Caco-2 (cell line): ENCODE measurements around the gene NARS2. TPM values are rescaled to one million over a fixed set of nuclear protein-coding genes. Genes with fewer than 3 reads are reported as not detected.

Experiments used
- BruUV-seq: library from RNA; stranded (reverse); fragments of 400-500 nt; replicated peaks from 2 replicates; lab custom pipeline; 2021; lab: Mats Ljungman, UMichigan
- CTCF ChIA-PET: fragments of 300-600 bp; sonication (Branson Sonifier 250); formaldehyde crosslinking; loops from one replicate; lab custom pipeline; 2022; ENCODE audit warnings: antibody characterized with exemption; lab: Charles Lee
- POLR2A ChIA-PET: fragments of 300-600 bp; sonication (Branson Sonifier 250); formaldehyde crosslinking; loops from one replicate; lab custom pipeline; 2022; ENCODE audit warnings: antibody characterized with exemption; lab: Charles Lee
- DNase-seq, 2 experiments: peaks; one replicate each; pipeline versions ENCODE4 v3.0.0 to v3.0.0-alpha.2; 2020 to 2022
- H3K27me3 ChIP-seq: replicated peaks from 2 replicates; pipeline ENCODE4 v1.6.0; 2011; ENCODE audit warnings: low read length; ENCODE audit not compliant: control insufficient read depth, insufficient read depth
- H3K36me3 ChIP-seq: 2 replicates; pipeline ENCODE4 v1.5.1; 2011; ENCODE audit warnings: low read length; ENCODE audit not compliant: control insufficient read depth, insufficient read depth
- H3K4me1 ChIP-seq: fragments of 250-450 bp; sonication (Bioruptor Pico); 2 replicates; pipeline ENCODE4 v1.5.1; 2020; ENCODE audit warnings: mild to moderate bottlenecking
- H3K4me3 ChIP-seq: 2 replicates; pipeline ENCODE4 v1.5.1; 2011; ENCODE audit warnings: low read depth, mild to moderate bottlenecking, control low read depth, low read length
- H3K9me3 ChIP-seq: fragments of 250-450 bp; sonication (Bioruptor Pico); 2 replicates; pipeline ENCODE4 v1.5.1; 2020; ENCODE audit warnings: mild to moderate bottlenecking, moderate library complexity
- H3K27ac Mint-ChIP-seq: one replicate; pipeline ENCODE4 v1.8.0; 2022; ENCODE audit warnings: mixed read lengths; ENCODE audit not compliant: unreplicated experiment
- H3K27me3 Mint-ChIP-seq: one replicate; pipeline ENCODE4 v1.8.0; 2022; ENCODE audit warnings: mixed read lengths; ENCODE audit not compliant: insufficient read depth, unreplicated experiment
- H3K36me3 Mint-ChIP-seq: one replicate; pipeline ENCODE4 v1.8.0; 2022; ENCODE audit warnings: mild to moderate bottlenecking, mixed read lengths; ENCODE audit not compliant: insufficient read depth, unreplicated experiment
- H3K4me1 Mint-ChIP-seq: one replicate; pipeline ENCODE4 v1.8.0; 2022; ENCODE audit warnings: low read depth, mixed read lengths; ENCODE audit not compliant: unreplicated experiment
- H3K4me3 Mint-ChIP-seq: one replicate; pipeline ENCODE4 v1.8.0; 2022; ENCODE audit warnings: mild to moderate bottlenecking, moderate library complexity, mixed read lengths; ENCODE audit not compliant: unreplicated experiment
- H3K9me3 Mint-ChIP-seq: one replicate; pipeline ENCODE4 v1.8.0; 2022; ENCODE audit warnings: mixed read lengths; ENCODE audit not compliant: unreplicated experiment
- intact Hi-C: fragments of 100-400 bp; cut with micrococcal nuclease; formaldehyde crosslinking; loops from one replicate; pipeline ENCODE4 v1.10.0; 2022; ENCODE audit not compliant: unreplicated experiment
- total RNA-seq: library from RNA; stranded (reverse); gene quantifications from 2 replicates; pipeline ENCODE4 v1.2.3, GENCODE V29; 2022
- TF ChIP-seq, protein P1 (sequence below), 2 experiments: fragments of 200-600 bp in 1 of 2; IDR thresholded peaks; 1 replicate in 1 of 2; 2 replicates in 1 of 2; pipeline versions ENCODE4 v1.5.1 to v1.8.0; 2011 to 2022; ENCODE audit warnings: antibody characterized with exemption in 1 of 2, control low read depth in 1 of 2, inconsistent platforms in 1 of 2, low read depth in 1 of 2, low read length in 1 of 2, mild to moderate bottlenecking in 1 of 2, moderate library complexity in 1 of 2; ENCODE audit not compliant: insufficient read depth in 1 of 2, severe bottlenecking in 1 of 2, unreplicated experiment in 1 of 2

Gene NARS2
- total RNA-seq, 1 experiment from 2014 or later: 49.3 TPM

DNA sequence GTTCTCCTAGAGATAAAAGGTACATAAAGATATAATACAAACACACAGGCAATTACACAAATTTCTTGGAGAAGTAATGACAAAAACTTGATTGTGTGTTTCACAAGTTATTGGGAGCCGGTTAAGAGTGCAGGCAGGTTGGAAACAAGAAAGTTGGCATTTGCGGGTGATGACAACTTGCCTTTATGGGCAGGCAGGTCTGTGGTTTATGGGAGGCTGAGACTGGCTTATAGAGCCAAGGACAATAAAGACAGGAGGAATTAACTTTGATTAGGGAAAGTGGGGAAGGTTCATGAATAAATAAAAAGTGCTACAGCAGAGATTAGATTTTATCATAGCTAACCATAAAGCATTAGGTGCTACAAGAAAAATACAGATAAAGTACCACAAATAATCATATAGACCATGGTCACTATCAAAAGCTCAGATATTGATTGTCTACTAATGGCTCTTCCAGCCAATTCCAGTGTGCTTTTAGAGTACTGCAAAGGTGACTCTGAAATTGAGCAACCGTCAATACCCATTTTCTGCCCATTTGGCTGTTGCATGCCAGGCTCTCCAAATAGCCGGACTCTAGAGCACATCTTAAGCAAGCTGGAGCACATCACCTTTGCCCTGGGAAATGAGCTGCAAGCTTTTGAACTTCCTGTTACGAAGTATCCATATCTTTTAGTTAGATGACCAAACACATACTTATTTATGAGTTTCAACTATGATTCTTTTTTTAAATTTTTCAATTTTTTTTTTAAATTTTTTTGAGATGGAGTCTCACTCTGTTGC, 123.1 kb downstream of the NARS2 start:
- Histone ChIP-seq H3K27me3 (no peaks in the 10 kb centered on the region), H3K4me1 (peaks cover 4% of the 10 kb centered on the region; the same call in 1 of the 2 replicates), H3K36me3 (no peaks in the 10 kb centered on the region), H3K9me3 (no peaks in the 10 kb centered on the region), H3K4me3 (no peak overlapping the region)
- TF ChIP-seq, protein P1, sequence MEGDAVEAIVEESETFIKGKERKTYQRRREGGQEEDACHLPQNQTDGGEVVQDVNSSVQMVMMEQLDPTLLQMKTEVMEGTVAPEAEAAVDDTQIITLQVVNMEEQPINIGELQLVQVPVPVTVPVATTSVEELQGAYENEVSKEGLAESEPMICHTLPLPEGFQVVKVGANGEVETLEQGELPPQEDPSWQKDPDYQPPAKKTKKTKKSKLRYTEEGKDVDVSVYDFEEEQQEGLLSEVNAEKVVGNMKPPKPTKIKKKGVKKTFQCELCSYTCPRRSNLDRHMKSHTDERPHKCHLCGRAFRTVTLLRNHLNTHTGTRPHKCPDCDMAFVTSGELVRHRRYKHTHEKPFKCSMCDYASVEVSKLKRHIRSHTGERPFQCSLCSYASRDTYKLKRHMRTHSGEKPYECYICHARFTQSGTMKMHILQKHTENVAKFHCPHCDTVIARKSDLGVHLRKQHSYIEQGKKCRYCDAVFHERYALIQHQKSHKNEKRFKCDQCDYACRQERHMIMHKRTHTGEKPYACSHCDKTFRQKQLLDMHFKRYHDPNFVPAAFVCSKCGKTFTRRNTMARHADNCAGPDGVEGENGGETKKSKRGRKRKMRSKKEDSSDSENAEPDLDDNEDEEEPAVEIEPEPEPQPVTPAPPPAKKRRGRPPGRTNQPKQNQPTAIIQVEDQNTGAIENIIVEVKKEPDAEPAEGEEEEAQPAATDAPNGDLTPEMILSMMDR (IDR thresholded peaks at IDR 0.05; ENCODE audit: insufficient read depth in 1 of 2, low read depth in 1 of 2, low read length in 1 of 2, severe bottlenecking in 1 of 2, unreplicated experiment in 1 of 2): no peak
- H3K27me3 Mint-ChIP-seq: no peaks in the 10 kb centered on the region
- H3K27ac Mint-ChIP-seq: no peak overlapping the region
- H3K4me3 Mint-ChIP-seq: no peak overlapping the region
- DNase-seq: no peak
- BruUV-seq: no TSS peak
- H3K4me1 Mint-ChIP-seq: peaks cover 11% of the 10 kb centered on the region
- no peaks in the 10 kb centered on the region for H3K9me3 Mint-ChIP-seq
- ChIA-PET CTCF (no interaction called here), POLR2A (no interaction called here)
- H3K36me3 Mint-ChIP-seq: peaks cover 6% of the 10 kb centered on the region
- intact Hi-C loops: no loop called here

DNA sequence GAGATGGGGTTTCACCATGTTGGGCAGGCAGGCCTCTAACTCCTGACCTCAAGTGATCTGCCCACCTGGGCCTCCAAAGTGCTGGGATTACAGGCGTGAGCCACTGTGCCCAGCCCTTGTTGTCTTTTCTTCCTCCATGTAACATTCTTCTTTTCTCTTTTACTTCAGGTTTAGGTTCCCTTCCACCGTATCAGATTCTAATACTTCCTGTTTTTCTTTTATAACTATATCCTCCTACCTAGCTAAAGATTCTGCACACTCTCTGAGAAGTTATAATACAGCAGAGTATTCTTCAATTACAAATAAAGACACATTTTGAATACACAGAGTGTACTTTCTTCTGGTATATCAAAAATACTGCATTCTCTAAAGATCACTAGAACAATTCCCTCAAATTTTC, 123.8 kb downstream of the NARS2 start:
- Mint-ChIP-seq H3K36me3 (peaks cover 6% of the 10 kb centered on the region), H3K4me3 (no peak overlapping the region), H3K27ac (no peak overlapping the region), H3K9me3 (no peaks in the 10 kb centered on the region), H3K4me1 (peaks cover 11% of the 10 kb centered on the region), H3K27me3 (no peaks in the 10 kb centered on the region)
- ChIA-PET CTCF (no interaction called here), POLR2A (no interaction called here)
- intact Hi-C loops: no loop called here
- Histone ChIP-seq H3K36me3 (no peaks in the 10 kb centered on the region), H3K4me3 (no peak overlapping the region), H3K4me1 (peaks cover 4% of the 10 kb centered on the region; the same call in 1 of the 2 replicates), H3K9me3 (no peaks in the 10 kb centered on the region), H3K27me3 (no peaks in the 10 kb centered on the region)
- DNase-seq: no peak
- TF ChIP-seq, protein P1 (IDR thresholded peaks at IDR 0.05; ENCODE audit: insufficient read depth in 1 of 2, low read depth in 1 of 2, low read length in 1 of 2, severe bottlenecking in 1 of 2, unreplicated experiment in 1 of 2): no peak
- no TSS peak for BruUV-seq

DNA sequence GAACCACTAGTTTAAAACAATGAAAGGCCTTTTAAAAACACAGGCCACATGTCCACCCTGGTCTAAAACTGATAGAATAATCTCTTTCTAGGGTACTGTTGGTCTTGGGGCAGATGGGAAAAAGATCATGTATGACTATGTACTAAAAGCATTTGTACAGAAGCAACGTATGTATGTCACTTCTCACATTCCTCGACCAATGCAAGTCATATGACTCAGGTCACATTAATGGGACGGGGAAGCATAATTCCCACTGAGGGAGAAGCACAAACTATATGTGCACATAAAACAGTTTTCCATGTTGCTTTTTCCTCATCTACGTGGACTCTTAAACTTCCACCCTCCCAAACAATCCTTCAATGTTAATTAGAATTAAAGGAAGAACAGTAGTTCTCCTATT, 124.8 kb downstream of the NARS2 start:
- peaks cover 6% of the 10 kb centered on the region for H3K36me3 Mint-ChIP-seq
- no peak for DNase-seq
- no TSS peak for BruUV-seq
- intact Hi-C loops: no loop called here
- Histone ChIP-seq H3K4me3 (no peak overlapping the region), H3K9me3 (no peaks in the 10 kb centered on the region), H3K36me3 (no peaks in the 10 kb centered on the region), H3K27me3 (no peaks in the 10 kb centered on the region), H3K4me1 (peaks cover 4% of the 10 kb centered on the region; the same call in 1 of the 2 replicates)
- H3K9me3 Mint-ChIP-seq: no peaks in the 10 kb centered on the region
- peaks cover 11% of the 10 kb centered on the region for H3K4me1 Mint-ChIP-seq
- no peak overlapping the region for H3K4me3 Mint-ChIP-seq
- no peaks in the 10 kb centered on the region for H3K27me3 Mint-ChIP-seq
- H3K27ac Mint-ChIP-seq: no peak overlapping the region
- ChIA-PET POLR2A (no interaction called here), CTCF (interaction anchor here (0.6 kb wide), 1 partner anchor 21 kb away, joined by 4 read pairs; no protein-coding TSS in a partner anchor)
- TF ChIP-seq, protein P1 (IDR thresholded peaks at IDR 0.05; ENCODE audit: insufficient read depth in 1 of 2, low read depth in 1 of 2, low read length in 1 of 2, severe bottlenecking in 1 of 2, unreplicated experiment in 1 of 2): no peak
